ENCODE results near the gene OPALIN.
"Not testable (repeated sequence)": the region's sequence is repeated elsewhere in the genome, so short reads cannot be mapped to it uniquely, and the experiment has no call there.

Gene OPALIN

DNA sequence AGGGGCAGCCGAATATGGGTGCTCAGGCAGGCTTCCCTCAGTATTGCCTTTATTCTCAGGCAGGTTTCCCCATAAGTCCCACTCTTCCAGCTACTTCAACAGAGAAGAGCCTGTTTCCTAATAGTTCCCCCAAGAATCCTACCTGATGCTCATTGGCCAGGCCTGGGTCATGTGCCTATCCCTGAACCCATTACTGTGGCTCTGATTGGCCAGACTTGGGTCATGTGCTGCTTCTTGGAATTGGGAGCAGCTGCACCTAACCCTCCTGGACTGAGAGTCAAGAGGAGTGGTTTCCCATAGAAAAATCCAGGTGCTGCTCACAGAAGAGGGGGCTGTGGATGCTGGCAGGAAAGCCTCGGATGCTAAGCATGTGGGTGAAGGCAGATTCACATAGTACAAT, 21.7 kb downstream of the OPALIN start:
- no peak for DNase-seq

DNA sequence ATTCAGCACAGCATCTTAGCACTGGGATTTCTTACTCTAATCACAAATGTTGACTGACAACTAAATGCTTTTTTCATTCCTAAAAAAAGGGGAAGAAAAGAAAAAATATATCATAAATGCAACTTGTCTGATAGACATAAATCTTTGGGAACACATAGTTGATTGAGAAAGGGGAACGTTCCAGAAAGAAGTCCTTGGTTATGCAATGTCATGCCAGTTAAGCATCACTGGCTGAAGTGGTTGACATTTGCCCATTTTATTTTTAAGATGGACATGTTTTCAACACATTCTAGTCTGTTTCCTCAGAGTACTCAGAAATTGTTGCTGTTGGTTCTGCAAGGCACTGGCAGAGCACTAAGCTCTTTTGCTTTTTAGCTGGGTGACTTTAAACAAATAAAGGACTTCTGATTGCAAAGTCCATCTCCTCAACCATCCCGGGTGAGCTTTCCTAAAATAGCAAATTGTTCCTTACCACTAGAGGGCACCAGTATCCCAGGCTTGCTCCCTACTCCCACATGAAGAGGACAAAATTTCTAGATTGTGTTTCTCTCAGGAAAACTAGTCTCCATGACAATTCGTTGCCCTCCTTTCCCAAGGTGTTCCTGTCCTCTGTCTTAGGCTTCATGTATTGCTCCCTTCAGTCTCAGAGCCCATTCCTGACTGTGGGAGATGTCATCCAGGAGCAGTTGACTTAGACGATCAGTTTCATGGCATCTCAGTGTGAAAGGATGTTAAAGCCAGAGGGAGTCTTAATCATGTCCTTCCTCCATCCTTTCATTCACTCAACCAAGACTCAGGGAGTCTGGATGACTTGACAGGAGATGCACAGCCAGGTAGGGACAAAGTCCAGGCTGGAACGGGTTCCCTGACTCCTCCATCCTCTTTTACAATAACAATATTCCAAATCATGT, 23.9 kb downstream of the OPALIN start:
- DNase-seq: peak; percentile 52

DNA sequence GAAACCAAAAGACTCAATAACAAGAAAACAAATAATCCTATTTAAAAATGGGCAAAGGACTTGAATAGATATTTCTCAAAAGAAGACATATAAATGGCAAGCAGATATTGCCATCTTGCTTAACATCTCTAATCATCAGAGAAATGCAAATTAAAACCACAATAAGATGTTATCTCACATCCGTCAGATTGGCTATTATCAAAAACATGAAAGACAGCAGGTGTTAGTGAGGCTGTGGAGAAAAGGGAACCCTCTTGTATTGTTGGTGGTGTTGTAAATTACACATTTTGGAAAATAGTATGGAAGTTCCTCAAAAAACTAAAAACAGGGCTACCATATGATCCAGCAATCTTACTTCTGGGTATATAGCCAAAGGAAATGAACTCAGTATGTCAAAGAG, 25.7 kb downstream of the OPALIN start:
- DNase-seq: no peak

GRCh38 chr10:96327462-96327861, 31.3 kb downstream of the OPALIN start:
- DNase-seq: no peak

- no peak for DNase-seq
Measured at GRCh38 chr10:96325719-96326373, 33.0 kb downstream of the OPALIN start.

DNA sequence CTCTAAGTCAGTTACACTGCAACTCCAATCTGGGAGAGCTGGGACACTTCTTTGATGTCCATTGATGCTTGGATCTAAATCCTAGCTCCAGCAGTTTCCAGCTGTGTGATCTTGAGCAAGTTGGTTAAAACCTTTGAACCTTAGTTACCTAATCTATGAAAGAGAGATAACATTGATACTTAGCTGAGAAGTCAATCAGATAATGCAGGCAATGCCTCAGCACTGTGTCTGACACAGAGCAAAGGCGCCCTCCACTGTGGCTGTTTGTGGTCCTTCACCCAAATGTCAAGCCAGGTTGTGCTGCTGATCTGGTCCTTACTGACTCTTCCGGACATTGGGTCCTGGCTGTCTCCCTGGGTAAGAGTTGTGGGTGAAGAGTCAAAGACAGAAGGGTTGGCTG, 34.4 kb downstream of the OPALIN start:
- DNase-seq: no peak

DNA sequence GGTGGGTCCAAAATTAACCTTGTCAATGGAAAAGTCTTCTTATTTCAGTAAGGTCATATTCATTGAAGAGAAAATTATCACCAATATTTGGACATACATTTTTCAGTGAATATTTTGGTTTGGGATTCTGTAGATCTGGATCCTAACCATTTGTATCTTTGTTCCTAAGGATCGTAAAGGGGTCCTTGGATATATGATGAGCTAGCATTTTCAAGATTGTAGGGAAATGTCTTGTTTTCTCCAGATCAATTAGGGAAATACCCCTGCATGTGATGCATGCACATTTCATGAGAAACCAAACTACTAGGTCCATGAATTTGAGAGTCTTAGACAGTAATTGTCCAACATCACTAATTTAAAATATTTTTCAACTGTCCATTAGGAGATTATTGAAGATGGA, 36.5 kb downstream of the OPALIN start:
- no peak for DNase-seq

GRCh38 chr10:96321822-96322221, 37.0 kb downstream of the OPALIN start:
- DNase-seq: no peak

DNA sequence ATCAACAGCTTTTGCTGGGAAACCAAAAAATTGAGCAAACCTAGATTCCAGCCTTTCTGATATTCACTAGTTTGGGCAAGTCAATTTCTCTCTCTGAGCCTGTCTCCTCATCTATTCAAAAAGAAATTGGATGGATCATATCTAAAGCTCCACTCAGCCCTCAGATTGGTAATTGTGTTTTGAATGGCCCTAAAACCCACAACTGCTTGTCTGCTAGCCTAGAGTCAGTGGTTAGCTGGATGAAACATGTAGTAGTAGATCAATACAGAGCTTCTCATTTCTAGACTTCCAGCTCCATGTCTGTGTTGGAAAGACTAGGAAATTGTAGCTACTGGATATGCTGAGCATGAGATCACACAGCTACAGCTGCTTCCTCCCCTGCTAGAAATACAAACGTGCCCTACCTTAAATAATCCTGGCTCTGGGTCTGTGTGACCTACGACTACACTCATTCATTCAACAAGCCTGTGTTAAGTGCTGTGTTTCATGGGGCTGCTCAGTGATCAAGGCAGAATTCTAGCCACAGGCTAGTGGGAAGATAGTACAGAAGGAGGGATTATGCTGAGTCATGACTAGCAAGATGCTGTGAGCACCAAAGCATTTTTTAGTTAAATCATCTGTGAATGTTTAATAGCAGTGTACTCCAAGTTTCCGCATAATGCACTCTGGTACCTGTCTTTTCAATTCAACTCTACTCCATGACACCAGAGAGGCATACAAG, 38.9 kb downstream of the OPALIN start:
- DNase-seq: no peak

DNA sequence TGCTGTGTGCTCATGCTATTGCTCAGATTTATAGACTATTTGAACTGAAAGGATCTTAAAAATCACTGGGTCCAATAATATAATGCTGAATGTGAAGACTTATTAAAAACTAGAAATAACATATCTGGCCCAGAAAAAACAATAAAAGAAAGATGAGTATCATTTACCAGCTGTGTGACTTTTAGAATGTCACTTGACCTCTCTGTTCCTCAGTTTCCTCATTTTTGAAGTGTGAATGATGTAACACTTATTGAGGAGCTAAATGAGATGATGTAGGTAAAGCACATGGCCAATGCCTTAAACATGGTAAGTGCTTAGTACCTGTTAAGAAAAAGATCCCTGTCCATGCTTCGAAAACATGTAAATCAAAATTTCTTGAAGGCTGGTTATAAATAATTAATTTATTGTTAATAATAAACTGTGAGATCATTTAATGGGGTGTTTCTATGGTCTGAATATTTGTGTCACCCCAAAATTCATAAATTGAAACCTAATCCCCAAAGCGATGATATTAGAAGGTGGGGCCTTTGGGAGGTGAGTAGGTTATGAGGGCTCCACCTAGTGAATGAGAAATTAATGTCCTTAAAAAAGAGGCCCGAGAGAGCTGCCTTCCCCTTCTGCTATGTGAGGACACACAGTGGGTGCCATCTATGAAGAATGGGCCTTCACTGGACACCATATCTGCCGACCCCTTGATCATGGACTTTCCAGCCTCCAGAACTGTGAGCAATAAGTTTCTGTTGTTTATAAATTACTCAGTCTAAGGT, 41.6 kb downstream of the OPALIN start:
- no peak for DNase-seq

DNA sequence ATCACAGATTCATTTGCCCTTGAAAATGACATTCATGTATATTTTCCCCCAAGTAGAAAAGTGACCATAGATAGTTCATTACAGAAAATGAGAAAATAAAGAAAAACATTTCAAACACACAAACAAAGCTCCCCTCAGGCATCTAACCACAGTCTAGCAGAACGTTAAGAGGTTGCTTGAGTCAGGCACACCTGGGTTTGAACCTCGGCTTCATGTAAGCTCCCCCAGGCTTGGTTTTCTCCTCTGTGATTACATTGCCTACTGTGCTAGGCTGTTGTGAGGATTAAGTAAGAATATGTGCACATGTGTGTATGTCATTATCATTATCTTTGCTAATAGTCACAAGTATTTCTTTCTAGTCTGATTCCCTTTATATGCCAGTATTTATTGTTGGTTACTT, 45.5 kb downstream of the OPALIN start:
- DNase-seq: no peak

GRCh38 chr10:96311180-96311715, 47.6 kb downstream of the OPALIN start:
- DNase-seq: no peak

GRCh38 chr10:96310321-96310669, 48.5 kb downstream of the OPALIN start:
- DNase-seq: no peak

DNA sequence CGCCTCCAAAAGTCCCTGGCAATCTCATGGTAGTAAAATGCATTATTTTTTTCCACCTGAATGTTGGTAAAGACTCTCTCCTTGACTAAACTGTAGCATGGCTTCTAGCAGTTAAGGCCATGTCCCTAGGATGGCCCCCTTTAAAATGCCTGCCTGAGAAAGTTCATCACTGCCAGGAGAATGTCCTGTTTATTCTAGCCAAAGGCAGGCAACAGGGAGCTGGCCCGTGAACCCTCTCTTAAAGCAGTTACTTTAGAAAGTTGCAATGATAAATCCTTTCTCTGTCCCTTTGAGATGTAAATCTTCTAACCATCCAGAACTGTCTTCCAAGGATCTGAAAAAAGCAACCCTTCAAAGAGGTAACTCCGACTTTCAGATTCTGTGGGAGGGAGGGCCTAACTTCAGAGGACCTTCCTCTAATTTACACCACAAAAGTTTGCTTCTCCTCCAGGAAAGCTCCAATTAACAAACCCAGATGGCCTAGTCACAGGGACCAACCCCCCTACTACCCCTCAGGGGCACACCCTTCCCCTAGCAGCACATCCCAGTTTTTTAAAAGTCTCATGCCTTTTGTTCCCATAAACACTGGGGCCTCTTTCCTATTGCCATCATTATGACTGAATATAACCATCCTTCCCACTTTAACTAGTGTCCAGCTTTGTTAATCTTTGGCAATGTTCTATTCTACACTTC, 49.0 kb downstream of the OPALIN start:
- no peak for DNase-seq

DNA sequence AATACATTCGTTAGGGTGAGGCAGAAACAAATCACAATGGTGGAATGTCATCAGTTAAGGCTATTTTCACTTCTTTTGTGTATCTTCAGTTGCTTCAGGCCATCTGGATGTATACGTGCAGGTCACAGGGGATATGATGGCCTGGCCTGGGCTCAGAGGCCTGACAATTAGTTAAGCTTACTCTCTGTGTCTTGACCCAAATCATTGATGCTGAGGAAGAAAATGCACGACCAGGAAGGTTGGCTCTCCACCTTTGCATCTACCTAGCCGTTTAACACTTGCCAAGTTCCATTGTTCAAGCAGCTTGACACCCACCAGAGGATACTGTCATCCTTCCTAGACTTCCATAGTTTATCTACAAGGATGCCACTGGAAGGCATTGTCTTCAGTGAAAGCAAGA, 49.9 kb downstream of the OPALIN start:
- not testable (repeated sequence) for DNase-seq

DNA sequence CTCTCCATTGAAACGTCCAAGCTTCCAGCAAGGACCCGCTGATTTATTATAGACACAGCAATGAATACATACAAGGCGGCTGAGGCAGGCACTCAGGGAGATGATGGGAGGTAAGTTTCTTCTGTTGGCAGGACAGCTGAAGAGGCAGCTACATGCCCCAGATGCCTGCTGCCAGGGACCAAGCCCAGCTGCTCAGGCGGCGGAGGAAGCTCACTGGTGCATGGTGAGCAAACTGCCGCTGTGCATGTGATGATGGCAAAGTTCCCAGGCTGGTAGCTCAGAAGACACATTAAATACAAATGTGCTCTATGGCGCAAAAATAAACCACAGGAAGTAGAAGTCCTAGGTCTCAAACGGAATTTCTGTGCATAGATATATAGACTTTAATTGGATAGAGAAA, 52.3 kb downstream of the OPALIN start:
- peak; percentile 51 for DNase-seq

GRCh38 chr10:96305019-96305418, 53.8 kb downstream of the OPALIN start:
- DNase-seq: no peak

DNA sequence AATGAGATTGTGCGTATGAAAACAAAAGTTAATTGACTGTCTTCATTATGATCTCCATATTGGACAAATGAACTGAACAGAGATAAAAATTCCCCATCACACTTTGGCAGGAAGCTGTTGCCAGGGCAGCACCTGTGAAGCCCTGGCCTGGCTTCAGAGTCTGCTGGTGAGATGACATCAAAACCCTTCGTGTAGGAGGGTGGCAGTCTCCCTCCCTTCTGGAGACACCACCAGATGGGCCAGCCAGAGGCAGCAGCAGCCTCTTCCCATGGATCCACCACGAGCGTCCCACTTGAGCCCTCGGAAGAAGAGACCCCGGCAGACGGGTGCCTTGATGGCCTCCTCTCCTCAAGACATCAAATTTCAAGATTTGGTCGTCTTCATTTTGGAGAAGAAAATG, 54.6 kb downstream of the OPALIN start, which contains the start of gene DNTT:
TSS of gene DNTT (plus strand) at position 205 of the 400 bp plus-strand sequence. CDS start at position 269, 64 bp downstream.
- DNase-seq: no peak

DNA sequence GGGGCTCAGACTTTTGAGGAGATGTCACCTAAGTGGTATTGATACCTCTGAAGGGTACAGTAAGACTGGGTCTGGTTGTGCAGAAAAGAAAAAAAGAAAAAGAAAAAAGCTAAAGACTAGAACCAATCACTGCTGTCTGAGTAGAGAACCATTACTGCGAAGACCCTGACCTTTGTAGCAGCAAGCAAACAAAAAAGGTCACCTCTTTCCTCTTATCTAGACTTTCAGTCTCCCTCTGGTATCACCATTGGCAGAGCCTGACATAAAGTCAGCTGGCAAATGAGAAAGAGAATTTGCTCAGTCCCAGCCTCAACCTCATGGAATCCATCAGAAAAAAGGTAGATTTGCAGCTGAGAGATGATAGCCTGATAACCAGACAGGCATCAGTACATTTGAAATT, 57.2 kb downstream of the OPALIN start:
- DNase-seq: no peak

GRCh38 chr10:96299383-96299782, 59.4 kb downstream of the OPALIN start:
- DNase-seq: no peak

GRCh38 chr10:96298362-96298761, 60.4 kb downstream of the OPALIN start:
- no peak for DNase-seq

DNA sequence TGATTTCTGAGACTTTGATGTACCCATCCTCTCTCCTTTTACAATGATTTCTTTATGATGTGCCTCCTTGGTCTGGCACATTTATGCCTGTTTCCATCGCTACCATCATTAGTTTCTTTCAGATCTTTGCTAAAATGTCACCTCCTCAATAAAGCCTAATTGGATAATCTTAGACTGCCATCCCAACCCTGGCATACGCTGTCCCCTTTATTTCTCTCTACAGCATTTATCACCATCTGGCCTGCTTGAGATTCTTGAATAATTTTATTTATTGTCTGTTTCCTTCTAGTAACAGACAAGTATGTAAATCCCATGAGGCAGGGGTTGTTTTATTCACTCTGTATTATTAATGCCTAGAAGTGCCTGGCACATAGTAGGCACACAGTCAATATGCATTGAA, 61.3 kb downstream of the OPALIN start:
- no peak for DNase-seq
